Activated T-helper 17 cell treated with anti-CD3 and anti-CD28 coated beads, Interleukin-2, amount 50 U/mL, for 72 hours (primary cell): Measurements from ENCODE around the gene GPC5. TPM values are rescaled to one million over a fixed set of nuclear protein-coding genes. Genes with fewer than 3 reads are reported as not detected.
"Not testable (repeated sequence)": the region's sequence is repeated elsewhere in the genome, so short reads cannot be mapped to it uniquely, and the experiment has no call there.

Experiments
- ATAC-seq: fragments of 150-1000 bp; cut with Tn5 transposase; replicated peaks from 2 replicates; pipeline ENCODE4 v1.10.0; 2021; ENCODE audit warnings: mild to moderate bottlenecking, moderate library complexity
- H3K27ac Mint-ChIP-seq: one replicate; pipeline ENCODE4 v1.8.0; 2022; ENCODE audit warnings: mixed read lengths
- H3K27me3 Mint-ChIP-seq: one replicate; pipeline ENCODE4 v1.8.0; 2022; ENCODE audit warnings: mixed read lengths
- H3K36me3 Mint-ChIP-seq: one replicate; pipeline ENCODE4 v1.8.0; 2022; ENCODE audit warnings: low read depth, mild to moderate bottlenecking, mixed read lengths
- H3K4me1 Mint-ChIP-seq: one replicate; pipeline ENCODE4 v1.8.0; 2022; ENCODE audit warnings: mixed read lengths
- H3K4me3 Mint-ChIP-seq: one replicate; pipeline ENCODE4 v1.8.0; 2022; ENCODE audit warnings: mild to moderate bottlenecking, mixed read lengths
- H3K9me3 Mint-ChIP-seq: one replicate; pipeline ENCODE4 v1.8.0; 2022; ENCODE audit warnings: mixed read lengths
- total RNA-seq, 2 donors: library from RNA; stranded (reverse); gene quantifications; one replicate each; pipeline ENCODE4 v1.2.3, GENCODE V29; 2022

The GPC5 gene
- total RNA-seq, 2 donors from 2014 or later = 0.09 to 0.29 TPM

- Mint-ChIP-seq H3K9me3 (peaks cover 5% of the 10 kb centered on the region), H3K27me3 (no peaks in the 10 kb centered on the region), H3K27ac (no peak overlapping the region), H3K4me3 (no peak overlapping the region), H3K4me1 (no peaks in the 10 kb centered on the region), H3K36me3 (no peaks in the 10 kb centered on the region)
- ATAC-seq = no peak
Measured at GRCh38 chr13:92255526-92255925, 857.1 kb downstream of the GPC5 start.

- Mint-ChIP-seq H3K9me3 (peaks cover 5% of the 10 kb centered on the region), H3K4me1 (no peaks in the 10 kb centered on the region), H3K27ac (no peak overlapping the region), H3K27me3 (no peaks in the 10 kb centered on the region), H3K36me3 (no peaks in the 10 kb centered on the region), H3K4me3 (no peak overlapping the region)
- no peak for ATAC-seq
Measured at GRCh38 chr13:92256211-92256610, 857.8 kb downstream of the GPC5 start.

GRCh38 chr13:92259046-92259445, 860.6 kb downstream of the GPC5 start:
- H3K4me1 Mint-ChIP-seq = no peaks in the 10 kb centered on the region
- H3K27me3 Mint-ChIP-seq = no peaks in the 10 kb centered on the region
- H3K9me3 Mint-ChIP-seq = peaks cover 5% of the 10 kb centered on the region
- H3K27ac Mint-ChIP-seq = no peak overlapping the region
- no peak for ATAC-seq
- H3K4me3 Mint-ChIP-seq = no peak overlapping the region
- H3K36me3 Mint-ChIP-seq = no peaks in the 10 kb centered on the region

GRCh38 chr13:92259523-92259922, 861.1 kb downstream of the GPC5 start:
- no peak for ATAC-seq
- H3K4me3 Mint-ChIP-seq = no peak overlapping the region
- peaks cover 5% of the 10 kb centered on the region for H3K9me3 Mint-ChIP-seq
- no peaks in the 10 kb centered on the region for H3K36me3 Mint-ChIP-seq
- no peak overlapping the region for H3K27ac Mint-ChIP-seq
- H3K4me1 Mint-ChIP-seq = no peaks in the 10 kb centered on the region
- no peaks in the 10 kb centered on the region for H3K27me3 Mint-ChIP-seq

GRCh38 chr13:92260363-92260762, 861.9 kb downstream of the GPC5 start:
- Mint-ChIP-seq H3K4me1 (no peaks in the 10 kb centered on the region), H3K27me3 (no peaks in the 10 kb centered on the region), H3K27ac (no peak overlapping the region), H3K36me3 (no peaks in the 10 kb centered on the region), H3K4me3 (no peak overlapping the region), H3K9me3 (peaks cover 5% of the 10 kb centered on the region)
- ATAC-seq = no peak

GRCh38 chr13:92262100-92262788, 863.8 kb downstream of the GPC5 start:
- ATAC-seq = no peak
- Mint-ChIP-seq H3K36me3 (no peaks in the 10 kb centered on the region), H3K27me3 (no peaks in the 10 kb centered on the region), H3K4me3 (no peak overlapping the region), H3K27ac (no peak overlapping the region), H3K4me1 (no peaks in the 10 kb centered on the region), H3K9me3 (peaks cover 7% of the 10 kb centered on the region)

DNA sequence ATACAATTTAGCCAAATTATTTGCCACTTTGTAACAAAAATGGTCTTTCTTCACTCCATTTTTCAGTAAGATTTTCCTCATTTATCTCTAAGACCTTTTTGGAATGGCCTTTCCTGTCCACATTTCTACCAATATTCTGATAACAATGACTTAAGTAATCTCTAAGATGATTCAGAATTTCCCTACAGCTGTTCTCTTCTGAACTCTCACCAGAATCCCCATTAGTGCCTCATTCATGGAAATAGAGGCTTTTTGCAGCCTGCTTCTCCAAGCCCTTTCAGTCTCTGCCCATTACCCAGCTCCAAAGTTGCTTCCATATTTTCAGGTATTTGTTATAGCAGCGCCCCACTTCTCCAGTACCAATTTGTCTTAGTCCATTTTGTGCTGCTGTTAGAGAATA, 867.0 kb downstream of the GPC5 start:
- Mint-ChIP-seq H3K4me1 (no peaks in the 10 kb centered on the region), H3K4me3 (no peak overlapping the region), H3K9me3 (peaks cover 5% of the 10 kb centered on the region), H3K27me3 (no peaks in the 10 kb centered on the region), H3K27ac (no peak overlapping the region), H3K36me3 (no peaks in the 10 kb centered on the region)
- ATAC-seq = no peak

DNA sequence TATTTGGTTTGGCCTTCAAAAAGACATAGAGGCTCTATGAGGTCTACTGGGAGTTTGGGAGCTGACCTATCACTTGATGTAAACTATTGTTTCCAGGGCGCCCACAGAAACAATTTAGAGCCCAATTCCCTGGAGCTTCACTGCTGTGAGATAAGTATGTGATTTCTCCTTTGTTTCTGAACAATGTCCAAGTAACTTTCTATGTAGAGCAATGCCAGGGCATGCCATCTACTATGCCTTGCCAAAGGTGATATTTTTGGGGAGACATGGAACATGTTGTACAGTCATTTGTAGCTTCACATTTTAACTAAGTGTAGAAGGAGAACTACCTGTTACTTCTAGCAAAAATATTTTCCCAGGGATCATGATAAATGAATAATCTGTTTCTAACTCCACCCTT, 872.6 kb downstream of the GPC5 start:
- ATAC-seq = no peak
- Mint-ChIP-seq H3K36me3 (no peaks in the 10 kb centered on the region), H3K27me3 (no peaks in the 10 kb centered on the region), H3K4me1 (no peaks in the 10 kb centered on the region), H3K4me3 (no peak overlapping the region), H3K27ac (no peak overlapping the region), H3K9me3 (peaks cover 15% of the 10 kb centered on the region)

DNA sequence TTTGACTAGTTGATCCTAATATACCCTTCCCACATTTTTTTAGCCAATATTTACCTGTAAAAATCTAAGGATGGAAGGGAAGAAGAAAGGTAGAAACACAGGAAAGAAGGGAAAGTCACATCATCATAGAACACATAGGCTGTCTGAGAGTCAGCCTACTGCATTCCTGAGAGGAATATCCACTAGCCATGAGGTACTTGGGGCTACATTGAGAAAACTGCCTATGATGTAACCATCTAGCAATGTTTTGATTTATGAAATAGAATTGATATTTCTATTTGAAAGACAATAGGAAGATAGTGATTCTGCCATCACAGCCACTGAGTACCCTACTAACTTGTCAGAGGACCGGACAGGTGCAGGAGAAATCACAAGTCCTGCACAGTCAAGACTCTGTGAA, 873.8 kb downstream of the GPC5 start:
- H3K36me3 Mint-ChIP-seq = no peaks in the 10 kb centered on the region
- H3K9me3 Mint-ChIP-seq = peaks cover 14% of the 10 kb centered on the region
- no peak overlapping the region for H3K4me3 Mint-ChIP-seq
- H3K27me3 Mint-ChIP-seq = no peaks in the 10 kb centered on the region
- no peaks in the 10 kb centered on the region for H3K4me1 Mint-ChIP-seq
- no peak overlapping the region for H3K27ac Mint-ChIP-seq
- no peak for ATAC-seq

- ATAC-seq, H3K4me3 Mint-ChIP-seq, H3K27ac Mint-ChIP-seq, H3K9me3 Mint-ChIP-seq, H3K27me3 Mint-ChIP-seq, H3K36me3 Mint-ChIP-seq, H3K4me1 Mint-ChIP-seq: not testable (repeated sequence)
Measured at GRCh38 chr13:92280986-92281385, 882.6 kb downstream of the GPC5 start.

GRCh38 chr13:92290718-92291307, 892.4 kb downstream of the GPC5 start:
- not testable (repeated sequence) for H3K4me3 Mint-ChIP-seq

DNA sequence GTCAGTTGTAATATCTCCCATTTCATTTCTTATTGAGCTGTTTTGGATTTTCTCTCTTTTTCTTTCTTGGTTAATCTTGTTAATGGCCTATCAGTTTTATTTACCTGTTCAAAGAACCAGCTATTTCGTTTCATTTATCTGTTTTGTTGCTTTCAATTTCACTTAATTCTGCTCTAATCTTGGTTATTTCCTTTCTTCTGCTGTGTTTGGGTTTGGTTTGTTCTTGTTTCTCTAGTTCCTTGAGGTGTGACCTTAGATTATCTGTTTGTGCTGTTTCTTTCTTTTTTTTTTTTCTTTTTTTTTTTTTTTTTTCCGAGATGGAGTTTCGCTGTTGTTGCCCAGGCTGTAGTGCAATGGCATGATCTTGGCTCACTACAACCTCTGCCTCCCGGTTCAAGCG, 896.1 kb downstream of the GPC5 start:
- not testable (repeated sequence) for H3K36me3 Mint-ChIP-seq, H3K4me1 Mint-ChIP-seq, ATAC-seq, H3K4me3 Mint-ChIP-seq, H3K27me3 Mint-ChIP-seq, H3K27ac Mint-ChIP-seq
- H3K9me3 Mint-ChIP-seq = peaks cover 16% of the 10 kb centered on the region

More at GRCh38 chr13:92290718-92291307, 892.4 kb downstream of the GPC5 start:
- not testable (repeated sequence) for H3K27me3 Mint-ChIP-seq, H3K27ac Mint-ChIP-seq, ATAC-seq, H3K4me1 Mint-ChIP-seq, H3K36me3 Mint-ChIP-seq
- H3K9me3 Mint-ChIP-seq = peaks cover 20% of the 10 kb centered on the region

DNA sequence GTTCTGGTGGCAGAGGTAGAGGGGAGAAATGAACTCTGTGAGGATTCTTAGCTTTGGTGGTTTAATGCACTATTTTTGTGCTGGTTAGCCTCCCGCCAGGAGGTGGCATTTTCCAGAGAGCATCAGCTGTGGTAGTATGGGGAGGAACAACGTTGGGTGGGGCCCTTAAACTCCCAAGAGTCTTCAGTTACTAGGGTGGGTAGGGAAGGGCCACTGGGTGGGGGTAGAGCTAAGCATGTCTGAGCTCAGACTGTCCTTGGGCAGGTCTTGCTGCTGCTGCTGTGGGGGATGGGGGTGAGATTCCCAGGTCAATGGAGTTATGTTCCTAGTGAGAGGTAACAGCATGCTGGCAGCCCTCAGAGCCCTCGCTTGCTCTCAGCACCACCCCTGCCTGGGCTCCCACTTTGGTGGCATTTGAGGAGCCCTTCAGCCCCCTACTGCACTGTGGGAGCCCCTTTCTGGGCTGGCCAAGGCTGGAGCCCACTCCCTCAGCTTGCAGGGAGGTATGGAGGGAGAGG, 897.8 kb downstream of the GPC5 start:
- ATAC-seq, H3K4me3 Mint-ChIP-seq, H3K4me1 Mint-ChIP-seq, H3K27me3 Mint-ChIP-seq, H3K36me3 Mint-ChIP-seq, H3K27ac Mint-ChIP-seq: not testable (repeated sequence)
- H3K9me3 Mint-ChIP-seq = peaks cover 16% of the 10 kb centered on the region

DNA sequence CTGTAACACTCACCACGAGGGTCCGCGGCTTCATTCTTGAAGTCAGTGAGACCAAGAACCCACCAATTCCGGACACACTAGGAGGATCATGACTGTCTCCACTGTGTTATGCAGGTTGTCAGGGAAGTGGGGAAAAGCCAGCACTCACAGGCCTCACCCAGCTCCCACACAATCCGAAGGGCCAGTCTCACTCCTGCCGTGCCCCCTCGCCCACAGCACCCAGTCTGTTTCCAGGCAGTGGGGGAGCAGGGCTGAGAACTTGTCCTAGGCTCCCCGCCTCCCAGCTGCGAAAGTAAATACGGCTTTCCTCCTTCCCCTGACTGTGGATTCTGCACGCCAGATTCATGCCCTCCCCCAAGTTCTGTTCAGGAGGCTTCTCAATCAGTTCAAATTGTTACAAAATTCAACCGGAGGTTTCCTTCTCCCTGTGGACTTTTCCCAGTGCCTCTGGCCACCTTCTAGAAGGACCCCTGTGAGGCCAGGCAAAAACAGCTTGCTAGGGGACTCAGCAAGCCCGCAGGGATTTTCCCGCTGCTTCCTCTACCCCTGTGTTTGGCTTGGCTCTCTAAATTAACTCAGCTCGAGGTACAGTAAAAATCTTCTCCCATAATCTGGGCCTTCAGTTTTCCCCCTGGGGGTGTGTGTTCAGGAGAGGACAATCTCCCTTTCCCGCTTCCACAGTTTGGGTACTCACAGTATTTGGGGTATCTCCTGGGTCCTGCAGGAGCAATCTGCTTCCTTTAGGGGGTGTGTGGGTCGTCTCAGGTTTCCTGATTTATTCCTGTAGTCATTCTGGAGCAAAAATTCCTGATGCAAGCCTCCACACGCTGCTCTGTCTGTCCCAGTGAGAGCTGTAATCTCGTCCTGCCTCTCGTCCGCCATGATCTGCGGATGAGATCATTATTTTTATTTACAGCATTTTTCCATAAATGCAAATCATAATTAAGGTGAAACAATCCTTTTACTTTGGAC, 899.8 kb downstream of the GPC5 start:
- Mint-ChIP-seq H3K4me1 (no peaks in the 10 kb centered on the region), H3K27me3 (no peaks in the 10 kb centered on the region), H3K4me3 (no peak overlapping the region), H3K9me3 (peaks cover 11% of the 10 kb centered on the region), H3K36me3 (no peaks in the 10 kb centered on the region), H3K27ac (no peak overlapping the region)
- no peak for ATAC-seq
